ENCODE data around the gene ARMS2.

Gene ARMS2

GRCh38 chr10:122492999-122493481 lies 38.6 kb downstream of the ARMS2 start:
- in situ Hi-C loops (cut with MboI; ENCODE audit: low sequenced_read_pairs), result no loop called here

- in situ Hi-C loops (cut with MboI; ENCODE audit: low sequenced_read_pairs), result no loop called here
Observed at GRCh38 chr10:122493761-122494160, 39.3 kb downstream of the ARMS2 start.

GRCh38 chr10:122494173-122494820 lies 39.8 kb downstream of the ARMS2 start:
- in situ Hi-C loops (cut with MboI; ENCODE audit: low sequenced_read_pairs), result no loop called here

- in situ Hi-C loops (cut with MboI; ENCODE audit: low sequenced_read_pairs), result no loop called here
Observed at GRCh38 chr10:122494833-122495232, 40.4 kb downstream of the ARMS2 start.

GRCh38 chr10:122495406-122496340 lies 41.2 kb downstream of the ARMS2 start:
- in situ Hi-C loops (cut with MboI; ENCODE audit: low sequenced_read_pairs), result no loop called here

- in situ Hi-C loops (cut with MboI; ENCODE audit: low sequenced_read_pairs), result no loop called here
Observed at GRCh38 chr10:122497241-122497640, 42.8 kb downstream of the ARMS2 start.

- in situ Hi-C loops (cut with MboI; ENCODE audit: low sequenced_read_pairs), result no loop called here
Observed at GRCh38 chr10:122498521-122498920, 44.1 kb downstream of the ARMS2 start.

GRCh38 chr10:122499012-122499411 lies 44.6 kb downstream of the ARMS2 start:
- in situ Hi-C loops (cut with MboI; ENCODE audit: low sequenced_read_pairs), result no loop called here

- in situ Hi-C loops (cut with MboI; ENCODE audit: low sequenced_read_pairs), result no loop called here
Observed at GRCh38 chr10:122499491-122499941, 45.1 kb downstream of the ARMS2 start.

- in situ Hi-C loops (cut with MboI; ENCODE audit: low sequenced_read_pairs), result no loop called here
Observed at GRCh38 chr10:122500194-122500593, 45.7 kb downstream of the ARMS2 start.

- in situ Hi-C loops (cut with MboI; ENCODE audit: low sequenced_read_pairs), result no loop called here
Observed at GRCh38 chr10:122500726-122501125, 46.3 kb downstream of the ARMS2 start.

GRCh38 chr10:122503012-122503411 lies 48.6 kb downstream of the ARMS2 start:
- in situ Hi-C loops (cut with MboI; ENCODE audit: low sequenced_read_pairs), result no loop called here

- in situ Hi-C loops (cut with MboI; ENCODE audit: low sequenced_read_pairs), result no loop called here
Observed at GRCh38 chr10:122503886-122504609, 49.6 kb downstream of the ARMS2 start.

GRCh38 chr10:122504610-122504950 lies 50.1 kb downstream of the ARMS2 start:
- in situ Hi-C loops (cut with MboI; ENCODE audit: low sequenced_read_pairs), result no loop called here

- in situ Hi-C loops (cut with MboI; ENCODE audit: low sequenced_read_pairs), result no loop called here
Observed at GRCh38 chr10:122505011-122505410, 50.6 kb downstream of the ARMS2 start.

- in situ Hi-C loops (cut with MboI; ENCODE audit: low sequenced_read_pairs), result no loop called here
Observed at GRCh38 chr10:122505885-122506645, 51.6 kb downstream of the ARMS2 start.

Measured in HL-60/S4 treated with phorbol 12-myristate 13-acetate at 8.2 ng/mL for 4 days and 3 days (cell line).